ENCODE results near the gene GUCA2B. TPM values are rescaled to one million over a fixed set of nuclear protein-coding genes. Genes with fewer than 3 reads are reported as not detected.

Gene GUCA2B
- total and polyA plus RNA-seq, 2 donors = not detected

GRCh38 chr1:42133809-42134526, 19.2 kb upstream of the GUCA2B start:
- Histone ChIP-seq H3K27ac (ENCODE audit: low read depth) (no peak overlapping the region), H3K4me3 (ENCODE audit: low read depth, low read length) (no peak overlapping the region), H3K36me3 (ENCODE audit: insufficient read depth) (no peaks in the 10 kb centered on the region), H3K4me1 (ENCODE audit: insufficient read depth) (no peaks in the 10 kb centered on the region)
- no peak for DNase-seq (ENCODE audit: extremely low spot score)
- WGBS = 78% methylated on average over 10 of the region's 10 CpGs

DNA sequence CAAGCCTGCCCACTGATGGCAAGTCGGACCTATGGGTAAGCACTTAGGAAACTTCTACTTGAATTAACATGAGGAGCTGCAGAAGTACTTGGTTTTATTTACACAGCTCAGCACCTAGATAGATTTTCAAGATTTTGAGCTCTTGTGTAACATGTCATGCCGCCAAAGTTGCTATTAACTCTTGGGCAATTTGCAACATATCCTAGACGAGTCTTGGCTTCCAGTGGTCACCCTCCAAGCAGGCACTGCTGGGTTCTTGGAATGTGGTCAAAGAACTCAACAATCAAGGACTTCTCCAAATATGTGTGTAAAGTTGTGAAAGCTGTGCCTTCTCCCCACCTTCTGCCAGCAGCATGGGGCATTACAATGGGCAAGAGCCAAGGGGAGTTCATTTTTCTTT, 17.8 kb upstream of the GUCA2B start:
- Histone ChIP-seq H3K4me3 (ENCODE audit: low read depth, low read length) (no peak overlapping the region), H3K4me1 (ENCODE audit: insufficient read depth) (no peaks in the 10 kb centered on the region), H3K27ac (ENCODE audit: low read depth) (no peak overlapping the region), H3K36me3 (ENCODE audit: insufficient read depth) (no peaks in the 10 kb centered on the region)
- no peak for DNase-seq (ENCODE audit: extremely low spot score)
- WGBS = 78% methylated on average over 3 of the region's 3 CpGs

- no peak for DNase-seq (ENCODE audit: extremely low spot score)
- Histone ChIP-seq H3K4me1 (ENCODE audit: insufficient read depth) (no peaks in the 10 kb centered on the region), H3K27ac (ENCODE audit: low read depth) (no peak overlapping the region), H3K4me3 (ENCODE audit: low read depth, low read length) (no peak overlapping the region), H3K36me3 (ENCODE audit: insufficient read depth) (no peaks in the 10 kb centered on the region)
These were observed 16.7 kb upstream of the GUCA2B start for GRCh38 chr1:42136466-42136865.

GRCh38 chr1:42137766-42138165, 15.4 kb upstream of the GUCA2B start:
- 77% methylated on average over 10 of the region's 10 CpGs for WGBS
- DNase-seq (ENCODE audit: extremely low spot score) = no peak
- Histone ChIP-seq H3K4me3 (ENCODE audit: low read depth, low read length) (no peak overlapping the region), H3K4me1 (ENCODE audit: insufficient read depth) (no peaks in the 10 kb centered on the region), H3K27ac (ENCODE audit: low read depth) (no peak overlapping the region), H3K36me3 (ENCODE audit: insufficient read depth) (no peaks in the 10 kb centered on the region)

GRCh38 chr1:42138586-42138985, 14.6 kb upstream of the GUCA2B start:
- Histone ChIP-seq H3K36me3 (ENCODE audit: insufficient read depth) (no peaks in the 10 kb centered on the region), H3K4me1 (ENCODE audit: insufficient read depth) (no peaks in the 10 kb centered on the region), H3K27ac (ENCODE audit: low read depth) (no peak overlapping the region), H3K4me3 (ENCODE audit: low read depth, low read length) (no peak overlapping the region)
- WGBS = 89% methylated on average over 4 of the region's 4 CpGs
- no peak for DNase-seq (ENCODE audit: extremely low spot score)

GRCh38 chr1:42139444-42139843, 13.8 kb upstream of the GUCA2B start:
- H3K4me3 ChIP-seq (ENCODE audit: low read depth, low read length) = no peak overlapping the region
- H3K27ac ChIP-seq (ENCODE audit: low read depth) = no peak overlapping the region
- no peaks in the 10 kb centered on the region for H3K4me1 ChIP-seq (ENCODE audit: insufficient read depth)
- no peaks in the 10 kb centered on the region for H3K36me3 ChIP-seq (ENCODE audit: insufficient read depth)
- WGBS = 90% methylated on average over 3 of the region's 3 CpGs
- no peak for DNase-seq (ENCODE audit: extremely low spot score)

GRCh38 chr1:42140191-42140590, 13.0 kb upstream of the GUCA2B start:
- H3K27ac ChIP-seq (ENCODE audit: low read depth) = no peak overlapping the region
- no peaks in the 10 kb centered on the region for H3K36me3 ChIP-seq (ENCODE audit: insufficient read depth)
- H3K4me3 ChIP-seq (ENCODE audit: low read depth, low read length) = no peak overlapping the region
- DNase-seq (ENCODE audit: extremely low spot score) = no peak
- H3K4me1 ChIP-seq (ENCODE audit: insufficient read depth) = no peaks in the 10 kb centered on the region
- WGBS = 96% methylated on average over 2 of the region's 2 CpGs

GRCh38 chr1:42141978-42142377, 11.2 kb upstream of the GUCA2B start:
- 75% methylated on average over 5 of the region's 5 CpGs for WGBS
- no peak for DNase-seq (ENCODE audit: extremely low spot score)

DNA sequence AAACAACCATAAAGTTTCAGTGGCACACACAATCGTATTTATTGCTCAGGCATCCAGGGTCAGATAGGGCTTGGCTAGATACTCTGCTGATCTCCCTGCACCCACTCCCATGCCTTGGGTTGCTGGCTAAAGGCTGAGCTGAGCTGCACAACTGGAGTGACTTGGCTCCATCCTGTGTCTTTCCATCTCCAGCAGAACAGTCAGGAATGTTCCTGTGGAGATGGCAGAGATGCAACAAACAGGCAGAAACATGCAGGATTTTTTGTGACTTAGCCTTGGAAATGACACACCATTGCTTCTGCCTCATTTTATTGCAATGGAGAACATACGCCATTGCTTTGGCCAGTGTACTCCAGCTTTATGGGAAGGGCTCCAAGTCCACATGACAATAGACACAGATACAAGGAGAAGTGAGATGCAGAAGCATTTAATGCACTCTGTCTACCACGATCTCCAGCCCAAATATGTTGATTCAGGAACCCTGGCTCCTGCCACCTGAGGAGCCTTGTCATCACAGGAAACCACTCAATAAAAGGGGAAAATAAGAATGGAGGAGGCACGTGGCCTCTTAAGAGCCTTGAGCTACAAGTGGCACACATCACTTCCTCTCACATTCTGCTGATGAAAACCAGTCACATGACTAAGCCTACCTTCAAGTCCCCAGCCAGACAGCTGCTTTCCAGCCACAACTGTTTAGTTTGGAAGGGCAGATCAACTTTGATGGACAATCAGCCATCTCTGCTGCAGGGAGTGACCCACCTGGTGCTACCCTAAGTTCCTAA, 10.1 kb upstream of the GUCA2B start:
- H3K27ac ChIP-seq (ENCODE audit: low read depth) = no peak overlapping the region
- WGBS = 36% methylated on average over 4 of the region's 4 CpGs
- no peak overlapping the region for H3K4me3 ChIP-seq (ENCODE audit: low read depth, low read length)
- no peaks in the 10 kb centered on the region for H3K36me3 ChIP-seq (ENCODE audit: insufficient read depth)
- DNase-seq (ENCODE audit: extremely low spot score) = no peak
- H3K4me1 ChIP-seq (ENCODE audit: insufficient read depth) = no peaks in the 10 kb centered on the region

More at GRCh38 chr1:42141978-42142377, 11.2 kb upstream of the GUCA2B start:
- Histone ChIP-seq H3K4me3 (ENCODE audit: low read depth, low read length) (no peak overlapping the region), H3K36me3 (ENCODE audit: insufficient read depth) (no peaks in the 10 kb centered on the region), H3K27ac (ENCODE audit: low read depth) (no peak overlapping the region), H3K4me1 (ENCODE audit: insufficient read depth) (no peaks in the 10 kb centered on the region)

- WGBS = 44% methylated on average over 13 of the region's 13 CpGs
These were observed 9.1 kb upstream of the GUCA2B start for GRCh38 chr1:42143896-42144710.

DNA sequence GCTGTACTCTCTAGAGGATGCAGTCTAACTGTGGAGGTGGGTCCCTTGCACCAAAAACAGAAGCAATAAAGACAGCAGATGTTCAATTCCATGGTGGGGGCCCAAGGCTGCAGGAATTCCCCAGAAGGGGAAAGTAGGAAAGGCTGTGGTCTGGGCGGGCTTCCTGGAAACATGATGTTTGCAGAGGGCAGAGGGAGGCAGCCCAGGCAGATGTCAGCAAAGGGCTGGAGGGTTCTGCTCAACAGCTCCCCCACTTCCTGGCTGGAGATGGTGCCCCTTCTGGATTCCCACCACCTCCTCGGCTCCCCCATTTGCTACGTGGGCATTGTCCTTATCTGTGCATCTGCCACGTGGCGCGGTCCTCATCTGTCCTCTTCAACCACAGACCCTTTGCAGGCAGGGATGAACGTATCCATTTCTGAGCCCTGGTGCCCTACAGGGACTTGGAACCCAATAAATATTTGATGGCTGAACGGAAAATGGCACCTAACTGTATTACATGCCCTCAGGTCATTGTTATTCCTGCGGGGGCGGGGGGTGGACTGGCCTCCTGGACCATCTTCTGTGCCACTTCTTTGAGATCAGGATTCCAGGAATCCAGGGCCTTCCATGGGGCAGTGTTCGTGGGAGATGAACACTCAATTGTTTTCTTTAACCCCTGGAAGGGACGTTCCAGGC, 8.4 kb upstream of the GUCA2B start:
- no peak overlapping the region for H3K27ac ChIP-seq (ENCODE audit: low read depth)
- DNase-seq (ENCODE audit: extremely low spot score) = no peak
- H3K36me3 ChIP-seq (ENCODE audit: insufficient read depth) = no peaks in the 10 kb centered on the region
- H3K4me1 ChIP-seq (ENCODE audit: insufficient read depth) = no peaks in the 10 kb centered on the region
- H3K4me3 ChIP-seq (ENCODE audit: low read depth, low read length) = no peak overlapping the region
- 73% methylated on average over 12 of the region's 12 CpGs for WGBS

More at GRCh38 chr1:42143896-42144710, 9.1 kb upstream of the GUCA2B start:
- no peaks in the 10 kb centered on the region for H3K4me1 ChIP-seq (ENCODE audit: insufficient read depth)
- no peaks in the 10 kb centered on the region for H3K36me3 ChIP-seq (ENCODE audit: insufficient read depth)
- DNase-seq (ENCODE audit: extremely low spot score) = no peak
- H3K27ac ChIP-seq (ENCODE audit: low read depth) = no peak overlapping the region
- no peak overlapping the region for H3K4me3 ChIP-seq (ENCODE audit: low read depth, low read length)

GRCh38 chr1:42145389-42145716, 7.9 kb upstream of the GUCA2B start:
- no peaks in the 10 kb centered on the region for H3K4me1 ChIP-seq (ENCODE audit: insufficient read depth)
- 64% methylated on average over 8 of the region's 8 CpGs for WGBS
- H3K4me3 ChIP-seq (ENCODE audit: low read depth, low read length) = no peak overlapping the region
- H3K36me3 ChIP-seq (ENCODE audit: insufficient read depth) = no peaks in the 10 kb centered on the region
- no peak for DNase-seq (ENCODE audit: extremely low spot score)
- H3K27ac ChIP-seq (ENCODE audit: low read depth) = no peak overlapping the region

Measured in urinary bladder (tissue), 4 donors.